Upper lobe of right lung (tissue), 1 donor: ENCODE measurements around the gene PTH1R. TPM values are rescaled to one million over a fixed set of nuclear protein-coding genes. Genes with fewer than 3 reads are reported as not detected.
A peak's percentile ranks its signal among the peaks of the same experiment; 100 is the strongest.

ENCODE experiments used
- ATAC-seq: fragments of 200-7000 bp; cut with Tn5 transposase; one replicate; pipeline ENCODE4 v1.9.1; 2020; ENCODE audit warnings: mild to moderate bottlenecking, moderate library complexity
- DNase-seq: peaks from one replicate; pipeline ENCODE4 v3.0.0-alpha.2; 2020
- H3K27ac ChIP-seq: fragments of 200-600 bp; one replicate; pipeline ENCODE4 v1.8.0; 2022
- H3K27me3 ChIP-seq: fragments of 200-600 bp; one replicate; pipeline ENCODE4 v1.8.0; 2022; ENCODE audit warnings: mild to moderate bottlenecking
- H3K36me3 ChIP-seq: fragments of 200-600 bp; one replicate; pipeline ENCODE4 v1.8.0; 2022
- H3K4me1 ChIP-seq: fragments of 200-600 bp; one replicate; pipeline ENCODE4 v1.8.0; 2022
- H3K4me3 ChIP-seq: fragments of 200-600 bp; one replicate; pipeline ENCODE4 v1.8.0; 2022; ENCODE audit warnings: mild to moderate bottlenecking
- H3K9me3 ChIP-seq: fragments of 200-600 bp; one replicate; pipeline ENCODE4 v1.8.0; 2022
- intact Hi-C: fragments of 100-400 bp; cut with DNase I; formaldehyde crosslinking; loops from one replicate; pipeline ENCODE4 v1.11.0; 2022
- total RNA-seq: library from RNA; stranded (reverse); fragmentation: NEBNext Ultra II Directional; extraction: Animal tissue kit (Norgen Biotek cat#: 25700); gene quantifications from one replicate; pipeline ENCODE4 v1.2.1, GENCODE V29; 2021
- TF ChIP-seq, protein P1 (sequence below): fragments of 200-600 bp; IDR thresholded peaks from one replicate; pipeline ENCODE4 v1.8.0; 2022; ENCODE audit warnings: antibody characterized with exemption
- donor health status: DM: no; HTN: yes; CAD: no; lungs with severe emphysema.

The PTH1R gene
- total RNA-seq, 1 donor from 2014 or later, result 14.9 TPM

DNA sequence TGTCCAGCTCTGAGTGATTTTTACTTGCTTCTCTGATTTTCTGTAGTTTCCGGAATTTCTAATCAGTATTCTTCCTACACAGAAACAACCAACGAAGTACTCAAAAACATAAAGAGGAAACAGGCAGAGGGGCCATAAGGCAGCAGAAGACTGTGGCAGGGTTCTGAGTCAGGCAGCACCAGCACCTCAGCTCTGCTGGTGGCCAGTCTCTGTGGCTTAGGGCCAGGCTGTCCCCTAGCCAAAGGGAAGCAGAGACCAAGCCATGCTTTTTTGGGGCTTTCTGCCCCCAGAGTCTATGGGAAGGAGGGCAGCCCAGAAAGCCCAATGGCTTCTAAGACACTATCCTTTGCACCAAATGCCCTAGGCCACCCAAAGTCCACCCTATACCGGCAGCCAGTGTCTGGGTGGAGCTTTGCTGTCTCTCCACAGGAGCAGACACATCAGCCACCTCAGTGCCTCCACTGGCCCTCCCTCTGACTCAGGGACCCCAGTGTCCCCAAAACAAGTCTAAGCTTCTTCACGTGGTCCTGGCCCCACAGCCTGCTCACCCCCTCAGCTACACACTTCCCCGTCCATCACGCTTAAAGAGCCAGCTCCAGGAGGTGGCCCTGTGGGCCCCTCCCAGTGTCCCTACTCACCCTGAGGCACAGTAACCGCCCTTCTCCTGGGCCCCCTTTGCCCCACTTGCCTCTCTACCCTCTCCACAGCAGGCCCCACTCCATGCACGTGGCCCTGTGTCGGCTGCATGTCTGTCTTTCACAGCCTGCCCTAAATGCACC is 52.8 kb downstream of the PTH1R start:
- intact Hi-C loops, result no loop called here

DNA sequence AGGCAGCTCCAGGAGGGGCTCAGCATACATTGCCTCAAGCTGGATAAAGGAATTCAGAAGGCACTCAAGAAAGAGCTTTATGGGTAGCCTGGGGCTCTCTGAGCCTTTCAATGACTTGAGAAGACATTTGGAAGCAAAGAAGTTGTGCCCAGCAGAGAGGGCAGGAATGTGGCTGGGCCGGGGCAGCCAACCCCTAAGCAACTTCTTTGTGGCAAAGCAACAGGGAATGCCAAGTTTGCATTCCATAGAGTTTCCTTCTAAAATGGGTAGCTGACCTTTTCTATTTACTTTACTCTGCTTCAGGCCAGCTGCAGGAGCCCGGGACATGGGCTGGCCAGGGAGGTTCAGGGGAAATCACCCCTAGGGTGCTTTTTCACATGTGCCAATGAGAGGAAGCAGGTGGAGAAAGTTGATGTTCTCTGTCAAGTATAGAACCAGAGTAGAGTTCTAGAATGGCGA is 53.5 kb downstream of the PTH1R start:
- H3K36me3 ChIP-seq, result peaks cover 9% of the 10 kb centered on the region

More for the DNA sequence above, 52.8 kb downstream of the PTH1R start:
- Histone ChIP-seq H3K4me1 (peaks cover 96% of the 10 kb centered on the region), H3K36me3 (peaks cover 15% of the 10 kb centered on the region), H3K27me3 (no peaks in the 10 kb centered on the region), H3K27ac (peak overlapping the region; percentile 62), H3K9me3 (no peaks in the 10 kb centered on the region), H3K4me3 (no peak overlapping the region)
- DNase-seq (peak; percentile 79), ATAC-seq (peak; percentile 32)
- TF ChIP-seq, protein P1, sequence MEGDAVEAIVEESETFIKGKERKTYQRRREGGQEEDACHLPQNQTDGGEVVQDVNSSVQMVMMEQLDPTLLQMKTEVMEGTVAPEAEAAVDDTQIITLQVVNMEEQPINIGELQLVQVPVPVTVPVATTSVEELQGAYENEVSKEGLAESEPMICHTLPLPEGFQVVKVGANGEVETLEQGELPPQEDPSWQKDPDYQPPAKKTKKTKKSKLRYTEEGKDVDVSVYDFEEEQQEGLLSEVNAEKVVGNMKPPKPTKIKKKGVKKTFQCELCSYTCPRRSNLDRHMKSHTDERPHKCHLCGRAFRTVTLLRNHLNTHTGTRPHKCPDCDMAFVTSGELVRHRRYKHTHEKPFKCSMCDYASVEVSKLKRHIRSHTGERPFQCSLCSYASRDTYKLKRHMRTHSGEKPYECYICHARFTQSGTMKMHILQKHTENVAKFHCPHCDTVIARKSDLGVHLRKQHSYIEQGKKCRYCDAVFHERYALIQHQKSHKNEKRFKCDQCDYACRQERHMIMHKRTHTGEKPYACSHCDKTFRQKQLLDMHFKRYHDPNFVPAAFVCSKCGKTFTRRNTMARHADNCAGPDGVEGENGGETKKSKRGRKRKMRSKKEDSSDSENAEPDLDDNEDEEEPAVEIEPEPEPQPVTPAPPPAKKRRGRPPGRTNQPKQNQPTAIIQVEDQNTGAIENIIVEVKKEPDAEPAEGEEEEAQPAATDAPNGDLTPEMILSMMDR, result no peak

DNA sequence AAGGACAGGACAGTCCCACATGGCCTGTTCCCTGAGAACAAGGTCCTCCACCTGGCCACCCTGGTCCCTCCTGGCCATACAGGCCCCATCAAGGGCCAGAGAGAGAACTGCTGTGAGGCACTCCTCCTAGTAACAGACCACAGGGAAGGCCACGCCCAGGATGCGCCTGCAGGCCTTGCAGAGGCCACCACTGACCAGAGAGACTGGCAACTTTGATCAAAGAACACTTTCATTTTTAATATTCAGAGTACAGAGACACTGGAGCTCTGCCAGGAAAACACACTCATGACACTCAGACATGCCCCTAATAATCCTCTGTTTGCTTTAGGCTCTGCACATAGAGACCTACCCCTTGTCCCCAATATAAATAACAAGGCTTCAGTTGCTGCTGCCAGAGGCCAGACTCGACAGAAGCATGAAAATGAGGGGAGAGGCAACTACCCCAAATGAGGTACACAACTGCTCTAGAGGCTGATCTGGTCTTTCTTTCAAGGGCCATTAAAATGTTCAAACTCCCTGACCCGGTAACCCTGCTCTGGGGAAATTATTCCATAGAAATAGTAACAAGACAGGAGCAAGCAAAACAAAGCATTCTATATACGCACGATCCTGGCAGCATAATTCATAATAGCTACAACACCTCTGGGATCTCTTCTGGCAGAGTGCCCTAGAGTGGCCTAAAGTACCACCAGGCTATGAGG is 54.3 kb downstream of the PTH1R start:
- TF ChIP-seq, protein P1, result no peak
- H3K4me1 ChIP-seq, result peaks cover 96% of the 10 kb centered on the region
- DNase-seq, result peak; percentile 84
- peaks cover 1% of the 10 kb centered on the region for H3K36me3 ChIP-seq
- H3K9me3 ChIP-seq, result no peaks in the 10 kb centered on the region
- no peaks in the 10 kb centered on the region for H3K27me3 ChIP-seq
- no peak overlapping the region for H3K4me3 ChIP-seq
- ATAC-seq, result peak; percentile 36
- intact Hi-C loops, result no loop called here
- H3K27ac ChIP-seq, result peak overlapping the region; percentile 62

More for the DNA sequence above, 53.5 kb downstream of the PTH1R start:
- intact Hi-C loops, result no loop called here
- ATAC-seq, result peak; percentile 40
- TF ChIP-seq, protein P1, result no peak
- Histone ChIP-seq H3K27ac (peak overlapping the region; percentile 62), H3K4me1 (peaks cover 96% of the 10 kb centered on the region), H3K4me3 (no peak overlapping the region), H3K9me3 (no peaks in the 10 kb centered on the region), H3K27me3 (no peaks in the 10 kb centered on the region)
- DNase-seq, result peak; percentile 71

DNA sequence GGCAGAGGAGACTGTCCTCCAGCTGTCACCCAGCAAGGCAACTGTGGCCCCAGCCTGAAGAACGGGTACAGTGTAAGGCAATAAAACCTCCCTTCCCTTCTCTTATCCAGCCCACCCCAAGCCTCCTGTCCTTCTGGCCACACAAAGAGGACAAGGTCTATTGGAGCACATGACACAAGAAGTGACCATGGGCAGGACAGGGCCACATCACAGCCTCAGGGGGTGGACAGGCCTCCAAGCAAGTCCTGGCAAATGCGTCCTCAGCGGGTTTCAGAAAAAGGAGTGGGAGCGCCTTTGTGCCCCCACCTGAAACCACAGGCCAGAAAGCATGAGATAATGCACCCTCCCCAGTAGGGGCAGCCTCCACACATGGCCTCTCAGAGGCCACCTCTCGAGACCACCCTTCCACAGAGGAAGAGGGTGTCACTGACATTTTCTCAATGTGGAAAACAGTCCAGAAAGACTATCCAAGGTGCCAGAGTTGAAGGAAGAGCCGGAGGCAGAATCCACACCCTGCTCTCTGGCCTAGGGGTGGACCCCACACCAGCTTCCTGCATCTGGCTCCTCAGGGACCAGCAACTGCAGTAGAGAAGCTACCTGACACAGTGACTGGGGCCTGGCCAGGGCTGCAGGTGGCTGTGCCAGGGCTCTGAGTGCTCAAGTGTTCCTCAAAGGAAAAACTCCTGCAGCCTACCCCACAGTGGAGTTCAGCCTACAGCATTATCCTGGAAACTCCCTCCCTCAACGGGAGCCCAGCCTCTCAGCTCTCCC is 55.1 kb downstream of the PTH1R start:
- intact Hi-C loops, result no loop called here

DNA sequence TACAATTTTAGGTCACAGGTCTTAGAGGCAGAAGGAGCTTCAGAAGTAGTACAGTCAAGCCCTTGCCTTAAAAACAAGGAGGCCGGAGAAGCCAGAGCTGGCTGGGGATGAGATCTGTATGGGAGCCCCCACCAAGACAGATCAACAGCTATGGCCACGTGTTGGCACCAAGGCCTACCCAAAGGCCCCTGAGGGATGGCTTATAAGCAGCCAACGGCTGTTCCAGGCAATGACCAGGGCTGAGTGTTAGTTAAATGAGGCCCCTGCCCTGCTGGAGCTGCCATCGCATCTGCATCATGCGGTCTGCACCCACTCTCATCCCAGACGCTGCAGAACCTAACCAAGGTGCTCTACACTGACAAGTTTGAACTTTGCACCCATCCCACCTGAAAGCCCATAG is 55.7 kb downstream of the PTH1R start:
- intact Hi-C loops, result no loop called here
- TF ChIP-seq, protein P1, result no peak
- peak overlapping the region; percentile 62 for H3K27ac ChIP-seq
- ATAC-seq (no peak), DNase-seq (no peak)
- peaks cover 86% of the 10 kb centered on the region for H3K4me1 ChIP-seq
- H3K36me3 ChIP-seq, result peaks cover 6% of the 10 kb centered on the region
- H3K4me3 ChIP-seq, result no peak overlapping the region
- H3K9me3 ChIP-seq, result no peaks in the 10 kb centered on the region
- H3K27me3 ChIP-seq, result no peaks in the 10 kb centered on the region

More for the DNA sequence above, 55.1 kb downstream of the PTH1R start:
- Histone ChIP-seq H3K27me3 (no peaks in the 10 kb centered on the region), H3K27ac (peak overlapping the region; percentile 62), H3K9me3 (no peaks in the 10 kb centered on the region), H3K4me3 (no peak overlapping the region), H3K4me1 (peaks cover 91% of the 10 kb centered on the region), H3K36me3 (peaks cover under 1% of the 10 kb centered on the region)
- TF ChIP-seq, protein P1, result no peak
- ATAC-seq (no peak), DNase-seq (no peak)
